Neural crest cell (in vitro differentiated cells): ENCODE results near the gene MESP2. TPM values are rescaled to one million over a fixed set of nuclear protein-coding genes. Genes with fewer than 3 reads are reported as not detected.
A peak's percentile ranks its signal among the peaks of the same experiment; 100 is the strongest.

Source experiments
- DNase-seq: peaks from one replicate; pipeline ENCODE4 v3.0.0; 2021; ENCODE audit warnings: low read depth, mixed read lengths, low spot score
- H3K27ac Mint-ChIP-seq: one replicate; pipeline ENCODE4 v1.8.0; 2021; ENCODE audit warnings: mild to moderate bottlenecking, mixed read lengths; ENCODE audit not compliant: unreplicated experiment
- H3K27me3 Mint-ChIP-seq: 2 replicates; pipeline ENCODE4 v1.8.0; 2021; ENCODE audit warnings: low read depth, mild to moderate bottlenecking, mixed read lengths
- H3K36me3 Mint-ChIP-seq: 2 replicates; pipeline ENCODE4 v1.8.0; 2021; ENCODE audit warnings: low read depth, mild to moderate bottlenecking, mixed read lengths
- H3K4me1 Mint-ChIP-seq: 2 replicates; pipeline ENCODE4 v1.8.0; 2021; ENCODE audit warnings: mixed read lengths
- H3K4me3 Mint-ChIP-seq: one replicate; pipeline ENCODE4 v1.8.0; 2021; ENCODE audit warnings: mild to moderate bottlenecking, mixed read lengths
- H3K9me3 Mint-ChIP-seq: 2 replicates; pipeline ENCODE4 v1.8.0; 2021; ENCODE audit warnings: mixed read lengths
- long read RNA-seq: library from polyadenylated mRNA; unstranded; transcript quantifications from one replicate; pipeline ENCODE4 v2.0.0, GENCODE V29; 2020
- total RNA-seq: library from RNA; stranded (reverse); gene quantifications from 2 replicates; pipeline ENCODE4 v1.2.1, GENCODE V29; 2021
- TF ChIP-seq, protein P1 (sequence below): fragments of 200-600 bp; sonication (generic); conservative IDR thresholded peaks from 2 replicates; pipeline ENCODE4 v1.5.0; 2021; ENCODE audit warnings: antibody characterized with exemption, mild to moderate bottlenecking

Gene MESP2, protein sequence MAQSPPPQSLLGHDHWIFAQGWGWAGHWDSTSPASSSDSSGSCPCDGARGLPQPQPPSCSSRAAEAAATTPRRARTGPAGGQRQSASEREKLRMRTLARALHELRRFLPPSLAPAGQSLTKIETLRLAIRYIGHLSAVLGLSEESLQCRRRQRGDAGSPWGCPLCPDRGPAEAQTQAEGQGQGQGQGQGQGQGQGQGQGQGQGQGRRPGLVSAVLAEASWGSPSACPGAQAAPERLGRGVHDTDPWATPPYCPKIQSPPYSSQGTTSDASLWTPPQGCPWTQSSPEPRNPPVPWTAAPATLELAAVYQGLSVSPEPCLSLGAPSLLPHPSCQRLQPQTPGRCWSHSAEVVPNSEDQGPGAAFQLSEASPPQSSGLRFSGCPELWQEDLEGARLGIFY
- 0.36 and 0.42 TPM in 2 replicates for total RNA-seq
- long read RNA-seq = 0 reads

DNA sequence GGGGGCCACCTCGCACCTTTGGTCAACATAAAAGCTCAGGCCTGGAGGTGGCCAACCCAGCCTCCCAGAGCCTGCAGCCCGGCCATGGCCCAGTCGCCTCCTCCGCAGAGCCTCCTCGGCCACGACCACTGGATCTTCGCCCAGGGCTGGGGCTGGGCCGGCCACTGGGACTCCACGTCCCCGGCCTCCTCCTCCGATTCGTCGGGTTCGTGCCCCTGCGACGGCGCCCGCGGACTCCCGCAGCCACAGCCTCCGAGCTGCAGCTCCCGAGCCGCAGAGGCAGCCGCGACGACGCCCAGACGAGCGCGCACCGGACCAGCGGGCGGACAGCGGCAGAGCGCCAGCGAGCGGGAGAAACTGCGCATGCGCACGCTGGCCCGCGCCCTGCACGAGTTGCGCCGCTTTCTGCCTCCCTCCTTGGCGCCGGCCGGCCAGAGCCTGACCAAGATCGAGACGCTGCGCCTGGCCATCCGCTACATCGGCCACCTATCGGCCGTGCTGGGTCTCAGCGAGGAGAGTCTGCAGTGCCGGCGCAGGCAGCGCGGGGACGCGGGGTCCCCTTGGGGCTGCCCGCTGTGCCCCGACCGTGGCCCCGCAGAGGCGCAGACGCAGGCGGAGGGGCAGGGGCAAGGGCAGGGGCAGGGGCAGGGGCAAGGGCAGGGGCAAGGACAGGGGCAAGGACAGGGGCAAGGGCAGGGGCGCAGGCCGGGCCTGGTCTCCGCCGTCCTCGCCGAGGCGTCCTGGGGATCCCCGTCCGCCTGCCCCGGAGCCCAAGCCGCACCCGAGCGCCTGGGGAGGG lies at the start of gene MESP2:
MESP2 (plus strand) TSS at position 59 of the 799 bp plus-strand sequence; CDS start at position 85, 26 bp downstream.
- H3K36me3 Mint-ChIP-seq = no peaks in the 10 kb centered on the region
- TF ChIP-seq, protein P1, sequence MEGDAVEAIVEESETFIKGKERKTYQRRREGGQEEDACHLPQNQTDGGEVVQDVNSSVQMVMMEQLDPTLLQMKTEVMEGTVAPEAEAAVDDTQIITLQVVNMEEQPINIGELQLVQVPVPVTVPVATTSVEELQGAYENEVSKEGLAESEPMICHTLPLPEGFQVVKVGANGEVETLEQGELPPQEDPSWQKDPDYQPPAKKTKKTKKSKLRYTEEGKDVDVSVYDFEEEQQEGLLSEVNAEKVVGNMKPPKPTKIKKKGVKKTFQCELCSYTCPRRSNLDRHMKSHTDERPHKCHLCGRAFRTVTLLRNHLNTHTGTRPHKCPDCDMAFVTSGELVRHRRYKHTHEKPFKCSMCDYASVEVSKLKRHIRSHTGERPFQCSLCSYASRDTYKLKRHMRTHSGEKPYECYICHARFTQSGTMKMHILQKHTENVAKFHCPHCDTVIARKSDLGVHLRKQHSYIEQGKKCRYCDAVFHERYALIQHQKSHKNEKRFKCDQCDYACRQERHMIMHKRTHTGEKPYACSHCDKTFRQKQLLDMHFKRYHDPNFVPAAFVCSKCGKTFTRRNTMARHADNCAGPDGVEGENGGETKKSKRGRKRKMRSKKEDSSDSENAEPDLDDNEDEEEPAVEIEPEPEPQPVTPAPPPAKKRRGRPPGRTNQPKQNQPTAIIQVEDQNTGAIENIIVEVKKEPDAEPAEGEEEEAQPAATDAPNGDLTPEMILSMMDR = peak; percentile 63
- peaks cover 17% of the 10 kb centered on the region for H3K27me3 Mint-ChIP-seq
- no peak within 1 kb of the TSS for H3K4me3 Mint-ChIP-seq
- no peaks in the 10 kb centered on the region for H3K4me1 Mint-ChIP-seq
- peak; percentile 78 for DNase-seq
- H3K9me3 Mint-ChIP-seq = no peaks in the 10 kb centered on the region
- no peak within 1 kb of the TSS for H3K27ac Mint-ChIP-seq

DNA sequence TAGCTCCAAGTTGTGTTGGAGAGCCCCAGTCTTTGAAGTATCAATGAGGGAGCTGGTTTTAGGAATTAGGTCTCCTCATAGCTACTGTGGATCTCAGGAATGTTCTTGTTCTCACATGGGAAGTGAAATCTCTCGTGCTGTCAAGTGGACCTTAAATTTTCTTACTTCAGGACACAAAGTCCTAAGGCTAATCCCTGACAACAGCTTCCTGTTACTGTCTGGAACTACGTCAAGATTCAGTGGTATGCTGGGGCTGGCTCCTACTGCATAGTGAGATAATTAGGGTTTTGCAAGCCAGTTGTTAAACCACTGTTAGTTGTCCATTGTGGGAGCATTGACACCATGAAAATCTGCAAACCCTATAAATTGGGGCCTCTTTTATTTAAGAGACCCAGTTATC lies 47.9 kb upstream of the MESP2 start:
- Mint-ChIP-seq H3K9me3 (peaks cover 4% of the 10 kb centered on the region), H3K4me1 (no peaks in the 10 kb centered on the region), H3K36me3 (no peaks in the 10 kb centered on the region), H3K27me3 (peaks cover 19% of the 10 kb centered on the region), H3K4me3 (no peak overlapping the region), H3K27ac (no peak overlapping the region)
- TF ChIP-seq, protein P1 = no peak
- DNase-seq = no peak

DNA sequence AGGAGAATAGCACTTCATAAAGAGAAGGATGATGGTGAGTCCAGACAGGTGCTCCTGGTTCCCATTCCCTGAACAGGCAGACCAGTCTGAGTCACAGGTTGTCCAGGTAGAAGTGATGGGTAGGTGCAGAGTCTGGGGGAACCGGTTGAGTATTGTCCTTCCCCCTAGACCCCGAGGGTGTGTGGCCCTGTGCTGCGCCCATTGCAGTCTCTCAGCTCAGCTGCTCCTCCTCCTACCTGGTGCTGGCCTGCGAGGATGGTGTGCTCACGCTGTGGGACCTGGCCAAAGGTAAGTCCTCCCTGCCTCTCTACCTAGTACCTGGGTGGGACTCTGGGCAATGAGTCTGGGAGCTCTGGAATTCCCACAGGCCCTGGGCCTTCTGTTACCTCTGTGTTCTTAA lies 44.9 kb upstream of the MESP2 start:
- Mint-ChIP-seq H3K27me3 (peaks cover 47% of the 10 kb centered on the region), H3K36me3 (no peaks in the 10 kb centered on the region), H3K9me3 (no peaks in the 10 kb centered on the region), H3K4me3 (no peak overlapping the region), H3K4me1 (no peaks in the 10 kb centered on the region), H3K27ac (no peak overlapping the region)
- TF ChIP-seq, protein P1 = no peak
- no peak for DNase-seq

DNA sequence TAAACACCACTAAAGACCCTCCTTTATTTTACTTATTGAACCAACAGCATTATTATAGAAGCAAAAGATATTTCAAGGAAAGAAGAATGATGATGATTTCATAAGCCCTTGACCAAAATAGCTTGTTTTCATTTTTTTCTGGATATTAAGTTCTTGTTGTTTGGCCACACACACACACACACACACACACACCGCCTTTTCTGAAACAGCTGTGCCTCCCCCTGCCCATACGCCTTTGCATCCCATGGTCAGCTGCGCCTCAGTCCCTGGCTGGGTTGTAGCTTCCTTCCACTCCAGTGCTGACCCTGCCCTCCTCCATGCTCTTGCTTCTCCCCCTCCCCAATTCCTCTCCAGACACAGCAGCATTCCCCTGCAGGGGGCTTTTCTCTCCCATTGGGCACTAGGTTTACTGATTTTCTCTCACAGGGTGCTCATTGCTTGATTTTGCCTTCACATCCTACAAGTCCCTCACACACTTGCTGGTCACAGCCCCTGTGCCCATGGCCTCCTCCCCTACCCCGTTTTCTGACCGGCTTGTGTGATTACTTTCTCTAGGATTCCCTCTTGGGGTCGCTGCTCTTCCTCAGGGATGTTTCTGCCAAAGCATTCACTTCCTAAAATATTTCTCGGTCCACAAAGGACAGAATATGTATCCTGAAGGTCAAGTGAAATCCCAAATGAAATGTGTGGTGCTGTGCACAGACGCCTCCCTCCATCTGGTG lies 43.5 kb upstream of the MESP2 start:
- H3K27ac Mint-ChIP-seq = no peak overlapping the region
- peaks cover 48% of the 10 kb centered on the region for H3K27me3 Mint-ChIP-seq
- no peaks in the 10 kb centered on the region for H3K36me3 Mint-ChIP-seq
- H3K9me3 Mint-ChIP-seq = no peaks in the 10 kb centered on the region
- TF ChIP-seq, protein P1 = no peak
- DNase-seq = no peak
- H3K4me3 Mint-ChIP-seq = no peak overlapping the region
- H3K4me1 Mint-ChIP-seq = no peaks in the 10 kb centered on the region

DNA sequence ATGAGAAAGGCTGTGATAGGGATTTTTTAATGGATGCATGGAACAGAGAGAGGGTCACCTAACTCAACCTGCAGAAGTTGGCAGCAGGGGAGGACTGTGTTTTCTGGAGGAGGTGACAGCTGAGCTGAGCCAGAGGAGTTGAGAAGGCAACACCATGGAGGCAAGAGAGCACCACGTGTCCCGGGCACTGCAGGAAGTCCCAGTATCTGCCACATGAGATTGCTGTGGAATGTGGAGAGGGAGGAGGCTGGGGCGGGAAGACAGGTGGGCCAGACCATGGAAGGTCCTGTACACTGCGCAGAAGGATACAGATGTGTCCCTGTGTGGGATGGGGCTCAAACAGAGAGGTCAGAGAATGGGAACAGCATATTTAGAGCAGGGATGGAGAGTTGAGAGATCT lies 40.4 kb upstream of the MESP2 start:
- TF ChIP-seq, protein P1 = no peak
- H3K9me3 Mint-ChIP-seq = no peaks in the 10 kb centered on the region
- H3K36me3 Mint-ChIP-seq = no peaks in the 10 kb centered on the region
- DNase-seq = no peak
- no peak overlapping the region for H3K4me3 Mint-ChIP-seq
- H3K27ac Mint-ChIP-seq = no peak overlapping the region
- H3K27me3 Mint-ChIP-seq = peaks cover 55% of the 10 kb centered on the region
- H3K4me1 Mint-ChIP-seq = no peaks in the 10 kb centered on the region
